H1 (cell line): ENCODE data around the gene FBXL17. TPM values are rescaled to one million over a fixed set of nuclear protein-coding genes. Genes with fewer than 3 reads are reported as not detected.

Experiments used
- CTCF ChIA-PET: fragments of 300-600 bp; sonication (Branson Sonifier 250); formaldehyde crosslinking; loops from one replicate; lab custom pipeline; 2021; ENCODE audit not compliant: partially characterized antibody; lab: Charles Lee
- POLR2A ChIA-PET: fragments of 300-600 bp; sonication (Branson Sonifier 250); formaldehyde crosslinking; loops from one replicate; lab custom pipeline; 2021; ENCODE audit warnings: inconsistent platforms; ENCODE audit not compliant: partially characterized antibody; lab: Charles Lee
- DNase-seq, 2 experiments: peaks; one replicate each; pipeline versions ENCODE4 v3.0.0 to v3.0.0-alpha.2; 2010 to 2022; ENCODE audit warnings: low spot score in 2 of 2, low read depth in 1 of 2, mixed read lengths in 1 of 2
- FAIRE-seq: peaks from 2 replicates; lab custom pipeline; 2011; peaks lifted over from hg19 to GRCh38; lab: Jason Lieb, UNC
- H2AFZ ChIP-seq: 2 replicates; pipeline ENCODE4 v1.8.1; 2012; ENCODE audit warnings: low read length, inconsistent platforms
- H2AK5ac ChIP-seq: 2 replicates; pipeline ENCODE4 v1.6.1; 2013; ENCODE audit warnings: low read depth, low read length
- H2BK120ac ChIP-seq: replicated peaks from 2 replicates; pipeline ENCODE3; 2013; ENCODE audit warnings: low read depth, low read length, inconsistent platforms
- H2BK12ac ChIP-seq: 2 replicates; pipeline ENCODE4 v1.6.1; 2013; ENCODE audit warnings: low read depth, low read length
- H2BK15ac ChIP-seq: 2 replicates; pipeline ENCODE4 v1.6.1; 2013; ENCODE audit warnings: low read length
- H2BK20ac ChIP-seq: 2 replicates; pipeline ENCODE4 v1.6.1; 2013; ENCODE audit warnings: low read length
- H2BK5ac ChIP-seq: 2 replicates; pipeline ENCODE4 v1.6.1; 2013; ENCODE audit warnings: low read depth, low read length
- H3K14ac ChIP-seq: 2 replicates; pipeline ENCODE4 v1.6.1; 2013; ENCODE audit warnings: inconsistent platforms; ENCODE audit not compliant: insufficient read length
- H3K18ac ChIP-seq: 2 replicates; pipeline ENCODE4 v1.6.1; 2013; ENCODE audit warnings: low read length; ENCODE audit errors: extremely low read depth
- H3K23ac ChIP-seq: 2 replicates; pipeline ENCODE4 v1.6.1; 2013; ENCODE audit warnings: inconsistent platforms; ENCODE audit not compliant: insufficient read length
- H3K23me2 ChIP-seq: 2 replicates; pipeline ENCODE4 v1.6.1; 2013; ENCODE audit warnings: low read depth, low read length
- H3K27ac ChIP-seq: 2 replicates; pipeline ENCODE4 v1.6.1; 2011; ENCODE audit warnings: low read depth, low read length, inconsistent platforms
- H3K27me3 ChIP-seq, 4 experiments: replicated peaks in 1 of 4; 1 replicate in 1 of 4; 2 replicates in 3 of 4; pipeline versions ENCODE4 v1.6.1 to v1.8.1; 2011 to 2013; ENCODE audit warnings: low read length in 3 of 4, mild to moderate bottlenecking in 3 of 4, inconsistent platforms in 2 of 4, mixed read lengths in 2 of 4, moderate library complexity in 1 of 4; ENCODE audit not compliant: control insufficient read depth in 3 of 4, insufficient read depth in 3 of 4; ENCODE audit errors: extremely low read depth in 1 of 4
- H3K36me3 ChIP-seq, 4 experiments: 2 replicates each; pipeline versions ENCODE4 v1.6.1 to v1.8.1; 2011 to 2013; ENCODE audit warnings: mild to moderate bottlenecking in 4 of 4, low read length in 3 of 4, moderate library complexity in 2 of 4, control low read depth in 1 of 4, inconsistent platforms in 1 of 4; ENCODE audit not compliant: insufficient read depth in 4 of 4, control insufficient read depth in 2 of 4
- H3K4ac ChIP-seq: replicated peaks from 2 replicates; pipeline ENCODE3; 2013; ENCODE audit warnings: low read length, low read depth, mixed read lengths, inconsistent platforms; ENCODE audit not compliant: insufficient read length
- H3K4me1 ChIP-seq, 4 experiments: replicated peaks in 1 of 4; 1 replicate in 1 of 4; 2 replicates in 3 of 4; pipeline versions ENCODE4 v1.6.1 to v1.8.1; 2011 to 2013; ENCODE audit warnings: low read length in 3 of 4, inconsistent platforms in 2 of 4, mixed read lengths in 1 of 4; ENCODE audit not compliant: insufficient read depth in 4 of 4, control insufficient read depth in 3 of 4
- H3K4me2 ChIP-seq, 2 experiments: 2 replicates each; pipeline versions ENCODE4 v1.6.1 to v1.8.1; 2011 to 2013; ENCODE audit warnings: low read depth in 2 of 2, low read length in 2 of 2, control low read depth in 1 of 2, inconsistent platforms in 1 of 2, mild to moderate bottlenecking in 1 of 2; ENCODE audit not compliant: insufficient read depth in 1 of 2
- H3K4me3 ChIP-seq, 4 experiments: fragments of 200-600, 300-600 bp in 1 of 4; sonication (generic), shearing (Covaris generic), sonication (Bioruptor Twin) in 1 of 4; 2 replicates each; pipeline versions ENCODE4 v1.5.1 to v1.8.1; 2011 to 2016; ENCODE audit warnings: low read length in 4 of 4, low read depth in 3 of 4, control low read depth in 2 of 4, inconsistent platforms in 2 of 4, mild to moderate bottlenecking in 2 of 4, mixed read lengths in 1 of 4, moderate library complexity in 1 of 4; ENCODE audit not compliant: insufficient read depth in 2 of 4; ENCODE audit errors: extremely low read depth in 1 of 4
- H3K56ac ChIP-seq: replicated peaks from 2 replicates; pipeline ENCODE3; 2013; ENCODE audit warnings: low read depth, mild to moderate bottlenecking, mixed read lengths, low read length, inconsistent platforms; ENCODE audit not compliant: insufficient read length
- H3K79me1 ChIP-seq: 2 replicates; pipeline ENCODE4 v1.6.1; 2013; ENCODE audit warnings: low read depth, low read length, control low read depth
- H3K79me2 ChIP-seq, 2 experiments: 2 replicates each; pipeline versions ENCODE4 v1.6.1 to v1.8.1; 2012 to 2013; ENCODE audit warnings: low read length in 2 of 2, mild to moderate bottlenecking in 2 of 2, inconsistent platforms in 1 of 2; ENCODE audit not compliant: insufficient read depth in 2 of 2, control insufficient read depth in 1 of 2
- H3K9ac ChIP-seq, 4 experiments: replicated peaks in 1 of 4; 1 replicate in 1 of 4; 2 replicates in 3 of 4; pipeline versions ENCODE4 v1.6.1 to v1.8.1; 2011 to 2013; ENCODE audit warnings: low read depth in 3 of 4, low read length in 3 of 4, control low read depth in 2 of 4, mild to moderate bottlenecking in 2 of 4, moderate library complexity in 2 of 4, inconsistent platforms in 1 of 4; ENCODE audit errors: extremely low read depth in 1 of 4
- H3K9me3 ChIP-seq, 2 experiments: 2 replicates each; pipeline versions ENCODE4 v1.6.1 to v1.8.1; 2012 to 2013; ENCODE audit warnings: mild to moderate bottlenecking in 2 of 2, moderate library complexity in 2 of 2, control low read depth in 1 of 2, inconsistent platforms in 1 of 2, low read depth in 1 of 2, low read length in 1 of 2, mixed read lengths in 1 of 2; ENCODE audit not compliant: insufficient read depth in 2 of 2
- H4K20me1 ChIP-seq, 2 experiments: replicated peaks in 1 of 2; 2 replicates each; pipeline versions ENCODE3 to v1.8.1; 2011 to 2013; ENCODE audit warnings: inconsistent platforms in 2 of 2, low read length in 2 of 2, mild to moderate bottlenecking in 1 of 2; ENCODE audit not compliant: insufficient read depth in 2 of 2, control insufficient read depth in 1 of 2
- H4K5ac ChIP-seq: 2 replicates; pipeline ENCODE4 v1.6.1; 2013; ENCODE audit warnings: low read length, low read depth, mixed read lengths, inconsistent platforms; ENCODE audit not compliant: insufficient read length
- H4K8ac ChIP-seq: 2 replicates; pipeline ENCODE4 v1.8.0; 2013; ENCODE audit warnings: mild to moderate bottlenecking, moderate library complexity, low read length, inconsistent platforms; ENCODE audit not compliant: insufficient read depth; ENCODE audit errors: extremely low read depth
- H4K91ac ChIP-seq: replicated peaks from 2 replicates; pipeline ENCODE3; 2013; ENCODE audit warnings: low read length, mixed read lengths, inconsistent platforms; ENCODE audit not compliant: insufficient read length
- NANOG ChIP-seq: IDR thresholded peaks from 2 replicates; pipeline ENCODE4 v1.6.1; 2011; ENCODE audit warnings: low read length, low read depth, mild to moderate bottlenecking, inconsistent platforms; ENCODE audit not compliant: insufficient read depth, poor library complexity, severe bottlenecking
- POU5F1 ChIP-seq: IDR thresholded peaks from 2 replicates; pipeline ENCODE4 v1.6.1; 2011; ENCODE audit warnings: low read depth, mild to moderate bottlenecking, low read length, moderate library complexity
- polyA plus RNA-seq, 7 experiments: library from polyadenylated mRNA; depleted of rRNA in 3 of 7; stranded (reverse) in 5 of 7; unstranded in 2 of 7; fragments of >200 nt in 5 of 7; fragments of 200-250 nt in 2 of 7; gene quantifications; 1 replicate in 5 of 7; 2 replicates in 1 of 7; 4 replicates in 1 of 7; pipeline versions ENCODE4 v1.2.1 to v1.2.3, GENCODE V29; 2011 to 2013; ENCODE audit warnings: missing spikeins in 2 of 7, mixed read lengths in 2 of 7
- total RNA-seq: library from RNA; stranded (reverse); fragmentation: NEBNext Ultra II Directional; extraction: Animal tissue kit (Norgen Biotek cat#: 25700); gene quantifications from 2 replicates; pipeline ENCODE4 v1.2.1, GENCODE V29; 2021

Gene FBXL17
- total and polyA plus RNA-seq, 2 of the 8 experiments (the other 6 are each of a cell fraction or from before 2014, with no cell fraction given) = 0.35 to 4.3 TPM

GRCh38 chr5:108059334-108059733, 322.6 kb downstream of the FBXL17 start (continued):
- no peak for TF ChIP-seq NANOG

- Histone ChIP-seq H4K91ac (no peak overlapping the region), H2BK120ac (no peak overlapping the region), H3K9ac (no peak overlapping the region), H2AFZ (no peak overlapping the region), H3K27me3 (no peaks in the 10 kb centered on the region), H3K4me3 (no peak overlapping the region), H3K18ac (no peak overlapping the region), H4K5ac (no peak overlapping the region), H3K14ac (no peak overlapping the region), H3K79me2 (no peaks in the 10 kb centered on the region), H4K8ac (no peak overlapping the region), H3K23ac (no peak overlapping the region), H4K20me1 (no peaks in the 10 kb centered on the region), H2BK15ac (no peak overlapping the region), H3K4ac (no peak overlapping the region), H3K79me1 (no peaks in the 10 kb centered on the region), H3K9me3 (no peaks in the 10 kb centered on the region), H2BK20ac (no peak overlapping the region), H3K4me1 (no peaks in the 10 kb centered on the region), H3K56ac (no peak overlapping the region), H3K4me2 (no peak overlapping the region), H2BK12ac (no peak overlapping the region), H3K36me3 (no peaks in the 10 kb centered on the region), H2AK5ac (no peak overlapping the region), H3K23me2 (no peaks in the 10 kb centered on the region), H2BK5ac (no peak overlapping the region), H3K27ac (no peak overlapping the region)
- no peak for DNase-seq
- no peak for FAIRE-seq
- TF ChIP-seq POU5F1 = no peak
- CTCF ChIA-PET = no interaction called here
- POLR2A ChIA-PET = no interaction called here
Observed at GRCh38 chr5:108054349-108054748, 327.5 kb downstream of the FBXL17 start.
